Stimulated activated memory B cell treated with anti-CD40 and anti-IgM and Interleukin-4, amounts not matched to agents 10 μg/mL and 1 μg/mL and 100 μg/mL, for 72 hours (primary cell): ENCODE data around the gene CCT5.

Source experiments
- ATAC-seq: fragments of 150-1000 bp; cut with Tn5 transposase; 2 replicates; pipeline ENCODE4 v1.10.0; 2021
- H3K27ac Mint-ChIP-seq: one replicate; pipeline ENCODE4 v1.8.0; 2022; ENCODE audit warnings: mild to moderate bottlenecking, mixed read lengths
- H3K27me3 Mint-ChIP-seq: one replicate; pipeline ENCODE4 v1.8.0; 2022; ENCODE audit warnings: mixed read lengths
- H3K36me3 Mint-ChIP-seq: one replicate; pipeline ENCODE4 v1.8.0; 2022; ENCODE audit warnings: mixed read lengths
- H3K4me1 Mint-ChIP-seq: one replicate; pipeline ENCODE4 v1.8.0; 2022; ENCODE audit warnings: mixed read lengths
- H3K4me3 Mint-ChIP-seq: one replicate; pipeline ENCODE4 v1.8.0; 2022; ENCODE audit warnings: mild to moderate bottlenecking, moderate library complexity, mixed read lengths
- H3K9me3 Mint-ChIP-seq: one replicate; pipeline ENCODE4 v1.8.0; 2022; ENCODE audit warnings: mixed read lengths

The CCT5 gene

GRCh38 chr5:10249948-10250805 is at the start of gene CCT5:
Gene CCT5 (plus strand): TSS chr5:10250280. CDS start chr5:10250341, 61 bp downstream.
- H3K4me3 Mint-ChIP-seq, result peak within 1 kb of the TSS; percentile 94
- peaks cover 56% of the 10 kb centered on the region for H3K4me1 Mint-ChIP-seq
- no peaks in the 10 kb centered on the region for H3K9me3 Mint-ChIP-seq
- peak; percentile 91 for ATAC-seq
- no peaks in the 10 kb centered on the region for H3K27me3 Mint-ChIP-seq
- peaks cover 10% of the 10 kb centered on the region for H3K36me3 Mint-ChIP-seq
- H3K27ac Mint-ChIP-seq, result peak within 1 kb of the TSS; percentile 100

- Mint-ChIP-seq H3K36me3 (peaks cover 15% of the 10 kb centered on the region), H3K4me3 (no peak overlapping the region), H3K27ac (no peak overlapping the region), H3K9me3 (peaks cover 8% of the 10 kb centered on the region), H3K27me3 (no peaks in the 10 kb centered on the region), H3K4me1 (no peaks in the 10 kb centered on the region)
- ATAC-seq, result no peak
Measured at GRCh38 chr5:10201223-10201868, 48.7 kb upstream of the CCT5 start.

GRCh38 chr5:10202089-10202910 is 47.8 kb upstream of the CCT5 start:
- H3K4me1 Mint-ChIP-seq, result no peaks in the 10 kb centered on the region
- no peak overlapping the region for H3K27ac Mint-ChIP-seq
- H3K4me3 Mint-ChIP-seq, result no peak overlapping the region
- ATAC-seq, result no peak
- H3K9me3 Mint-ChIP-seq, result peaks cover 4% of the 10 kb centered on the region
- H3K27me3 Mint-ChIP-seq, result no peaks in the 10 kb centered on the region
- H3K36me3 Mint-ChIP-seq, result peaks cover 15% of the 10 kb centered on the region

GRCh38 chr5:10209004-10209403 is 41.1 kb upstream of the CCT5 start:
- no peak overlapping the region for H3K27ac Mint-ChIP-seq
- H3K9me3 Mint-ChIP-seq, result no peaks in the 10 kb centered on the region
- no peak for ATAC-seq
- no peaks in the 10 kb centered on the region for H3K4me1 Mint-ChIP-seq
- H3K4me3 Mint-ChIP-seq, result no peak overlapping the region
- peaks cover 15% of the 10 kb centered on the region for H3K36me3 Mint-ChIP-seq
- H3K27me3 Mint-ChIP-seq, result no peaks in the 10 kb centered on the region

- no peak overlapping the region for H3K4me3 Mint-ChIP-seq
- no peak for ATAC-seq
- H3K27me3 Mint-ChIP-seq, result no peaks in the 10 kb centered on the region
- H3K36me3 Mint-ChIP-seq, result peaks cover 5% of the 10 kb centered on the region
- H3K4me1 Mint-ChIP-seq, result no peaks in the 10 kb centered on the region
- H3K27ac Mint-ChIP-seq, result no peak overlapping the region
- H3K9me3 Mint-ChIP-seq, result no peaks in the 10 kb centered on the region
Measured at GRCh38 chr5:10213316-10213715, 36.8 kb upstream of the CCT5 start.

- Mint-ChIP-seq H3K4me3 (no peak overlapping the region), H3K36me3 (peaks cover 5% of the 10 kb centered on the region), H3K27ac (no peak overlapping the region), H3K9me3 (no peaks in the 10 kb centered on the region), H3K4me1 (no peaks in the 10 kb centered on the region), H3K27me3 (no peaks in the 10 kb centered on the region)
- no peak for ATAC-seq
Measured at GRCh38 chr5:10214041-10214440, 36.0 kb upstream of the CCT5 start.

- no peaks in the 10 kb centered on the region for H3K27me3 Mint-ChIP-seq
- H3K9me3 Mint-ChIP-seq, result no peaks in the 10 kb centered on the region
- H3K4me3 Mint-ChIP-seq, result no peak overlapping the region
- H3K27ac Mint-ChIP-seq, result no peak overlapping the region
- no peaks in the 10 kb centered on the region for H3K4me1 Mint-ChIP-seq
- peaks cover 5% of the 10 kb centered on the region for H3K36me3 Mint-ChIP-seq
- ATAC-seq, result no peak
Measured at GRCh38 chr5:10215366-10215765, 34.7 kb upstream of the CCT5 start.

- Mint-ChIP-seq H3K9me3 (no peaks in the 10 kb centered on the region), H3K27ac (no peak overlapping the region), H3K36me3 (peaks cover 5% of the 10 kb centered on the region), H3K4me3 (no peak overlapping the region), H3K4me1 (no peaks in the 10 kb centered on the region), H3K27me3 (no peaks in the 10 kb centered on the region)
- no peak for ATAC-seq
Measured at GRCh38 chr5:10216107-10216506, 34.0 kb upstream of the CCT5 start.

- ATAC-seq, result no peak
- no peak overlapping the region for H3K4me3 Mint-ChIP-seq
- H3K27ac Mint-ChIP-seq, result no peak overlapping the region
- peaks cover 20% of the 10 kb centered on the region for H3K36me3 Mint-ChIP-seq
- peaks cover under 1% of the 10 kb centered on the region for H3K9me3 Mint-ChIP-seq
- H3K4me1 Mint-ChIP-seq, result no peaks in the 10 kb centered on the region
- no peaks in the 10 kb centered on the region for H3K27me3 Mint-ChIP-seq
Measured at GRCh38 chr5:10218658-10219057, 31.4 kb upstream of the CCT5 start.

GRCh38 chr5:10219068-10219467 is 31.0 kb upstream of the CCT5 start:
- ATAC-seq, result no peak
- Mint-ChIP-seq H3K27me3 (no peaks in the 10 kb centered on the region), H3K9me3 (peaks cover 3% of the 10 kb centered on the region)

GRCh38 chr5:10220248-10220647 is 29.8 kb upstream of the CCT5 start:
- no peaks in the 10 kb centered on the region for H3K27me3 Mint-ChIP-seq
- H3K4me1 Mint-ChIP-seq, result no peaks in the 10 kb centered on the region
- H3K9me3 Mint-ChIP-seq, result peaks cover 7% of the 10 kb centered on the region
- ATAC-seq, result no peak
- peaks cover 35% of the 10 kb centered on the region for H3K36me3 Mint-ChIP-seq
- no peak overlapping the region for H3K27ac Mint-ChIP-seq
- no peak overlapping the region for H3K4me3 Mint-ChIP-seq

More at GRCh38 chr5:10219068-10219467, 31.0 kb upstream of the CCT5 start:
- no peak overlapping the region for H3K27ac Mint-ChIP-seq
- no peak overlapping the region for H3K4me3 Mint-ChIP-seq
- H3K36me3 Mint-ChIP-seq, result peaks cover 24% of the 10 kb centered on the region
- H3K4me1 Mint-ChIP-seq, result no peaks in the 10 kb centered on the region

- H3K36me3 Mint-ChIP-seq, result peaks cover 49% of the 10 kb centered on the region
- H3K9me3 Mint-ChIP-seq, result peaks cover 7% of the 10 kb centered on the region
- H3K4me3 Mint-ChIP-seq, result no peak overlapping the region
- no peak for ATAC-seq
- no peaks in the 10 kb centered on the region for H3K4me1 Mint-ChIP-seq
- H3K27me3 Mint-ChIP-seq, result no peaks in the 10 kb centered on the region
- H3K27ac Mint-ChIP-seq, result no peak overlapping the region
Measured at GRCh38 chr5:10222326-10222725, 27.8 kb upstream of the CCT5 start.

- Mint-ChIP-seq H3K27ac (no peak overlapping the region), H3K9me3 (peaks cover 7% of the 10 kb centered on the region), H3K27me3 (no peaks in the 10 kb centered on the region), H3K36me3 (peaks cover 71% of the 10 kb centered on the region), H3K4me3 (no peak overlapping the region), H3K4me1 (no peaks in the 10 kb centered on the region)
- no peak for ATAC-seq
Measured at GRCh38 chr5:10227379-10227778, 22.7 kb upstream of the CCT5 start.

GRCh38 chr5:10228288-10228687 is 21.8 kb upstream of the CCT5 start:
- H3K36me3 Mint-ChIP-seq, result peaks cover 72% of the 10 kb centered on the region

GRCh38 chr5:10229306-10230048 is 20.6 kb upstream of the CCT5 start:
- Mint-ChIP-seq H3K4me3 (no peak overlapping the region), H3K9me3 (peaks cover 4% of the 10 kb centered on the region), H3K4me1 (no peaks in the 10 kb centered on the region), H3K27ac (no peak overlapping the region), H3K36me3 (peaks cover 66% of the 10 kb centered on the region), H3K27me3 (no peaks in the 10 kb centered on the region)
- no peak for ATAC-seq

More at GRCh38 chr5:10228288-10228687, 21.8 kb upstream of the CCT5 start:
- Mint-ChIP-seq H3K27me3 (no peaks in the 10 kb centered on the region), H3K4me3 (no peak overlapping the region), H3K27ac (no peak overlapping the region), H3K9me3 (peaks cover 7% of the 10 kb centered on the region), H3K4me1 (no peaks in the 10 kb centered on the region)
- ATAC-seq, result no peak
